ENCODE measurements around the gene RPGRIP1L.

The RPGRIP1L gene

DNA sequence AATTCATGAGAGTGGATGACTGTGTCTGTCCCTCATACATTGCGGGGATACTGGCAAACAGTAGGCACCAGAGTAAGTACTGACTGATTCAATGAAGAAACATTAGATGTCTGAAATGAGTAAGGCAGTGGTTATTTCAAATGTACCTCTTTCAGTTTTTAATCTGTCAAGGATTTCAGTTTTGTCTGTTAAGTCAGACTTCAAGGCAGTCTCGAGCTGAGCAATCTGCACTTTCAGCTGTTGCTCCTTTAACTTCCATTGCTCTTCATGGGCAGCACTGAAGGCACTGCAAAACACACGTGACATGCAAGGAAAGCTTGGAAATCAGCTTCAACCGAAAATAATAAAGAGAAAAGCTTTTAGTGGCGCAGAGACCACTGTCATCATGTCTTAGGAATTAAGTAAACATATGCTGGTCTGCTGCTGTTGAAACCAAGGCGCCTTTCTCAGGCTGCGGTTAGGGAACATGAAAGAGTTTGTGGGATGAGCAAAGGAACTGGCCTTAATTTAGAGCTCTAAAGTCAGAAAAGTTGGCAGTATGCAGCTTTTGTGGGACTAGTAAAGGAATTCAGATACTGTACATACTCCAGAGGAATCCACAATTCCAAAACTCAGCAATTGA is 38.8 kb downstream of the RPGRIP1L start:
- no peaks in the 10 kb centered on the region for H3K4me1 ChIP-seq
- no peaks in the 10 kb centered on the region for H3K27me3 ChIP-seq
- H3K4me3 ChIP-seq (ENCODE audit: low read depth, low read length) = no peak overlapping the region
- no peaks in the 10 kb centered on the region for H3K9me3 ChIP-seq
- TF ChIP-seq, protein P1, sequence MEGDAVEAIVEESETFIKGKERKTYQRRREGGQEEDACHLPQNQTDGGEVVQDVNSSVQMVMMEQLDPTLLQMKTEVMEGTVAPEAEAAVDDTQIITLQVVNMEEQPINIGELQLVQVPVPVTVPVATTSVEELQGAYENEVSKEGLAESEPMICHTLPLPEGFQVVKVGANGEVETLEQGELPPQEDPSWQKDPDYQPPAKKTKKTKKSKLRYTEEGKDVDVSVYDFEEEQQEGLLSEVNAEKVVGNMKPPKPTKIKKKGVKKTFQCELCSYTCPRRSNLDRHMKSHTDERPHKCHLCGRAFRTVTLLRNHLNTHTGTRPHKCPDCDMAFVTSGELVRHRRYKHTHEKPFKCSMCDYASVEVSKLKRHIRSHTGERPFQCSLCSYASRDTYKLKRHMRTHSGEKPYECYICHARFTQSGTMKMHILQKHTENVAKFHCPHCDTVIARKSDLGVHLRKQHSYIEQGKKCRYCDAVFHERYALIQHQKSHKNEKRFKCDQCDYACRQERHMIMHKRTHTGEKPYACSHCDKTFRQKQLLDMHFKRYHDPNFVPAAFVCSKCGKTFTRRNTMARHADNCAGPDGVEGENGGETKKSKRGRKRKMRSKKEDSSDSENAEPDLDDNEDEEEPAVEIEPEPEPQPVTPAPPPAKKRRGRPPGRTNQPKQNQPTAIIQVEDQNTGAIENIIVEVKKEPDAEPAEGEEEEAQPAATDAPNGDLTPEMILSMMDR (IDR thresholded peaks at IDR 0.05; ENCODE audit: low read depth, low read length) = no peak
- no peak for DNase-seq
- no peaks in the 10 kb centered on the region for H3K36me3 ChIP-seq

DNA sequence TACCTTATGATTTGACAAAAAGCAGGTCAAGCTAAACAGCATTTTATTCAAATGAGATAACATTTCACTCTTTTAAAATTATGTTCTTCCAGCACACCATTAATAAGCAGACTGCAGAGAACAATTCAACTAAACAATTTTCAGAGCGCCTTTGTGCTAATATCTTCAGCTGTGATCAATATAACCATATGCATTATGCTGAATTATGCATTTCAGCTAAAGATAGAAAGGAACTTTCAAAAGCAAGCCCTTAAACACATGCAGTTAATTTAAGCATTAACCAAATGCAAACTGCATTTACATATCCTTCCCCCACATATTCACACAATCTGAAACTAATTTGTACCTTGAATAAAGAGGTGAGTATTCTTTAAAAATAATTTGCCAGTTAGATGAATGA is 41.6 kb downstream of the RPGRIP1L start:
- DNase-seq = no peak
- H3K4me1 ChIP-seq = no peaks in the 10 kb centered on the region
- TF ChIP-seq, protein P1 (IDR thresholded peaks at IDR 0.05; ENCODE audit: low read depth, low read length) = no peak
- H3K36me3 ChIP-seq = no peaks in the 10 kb centered on the region
- H3K9me3 ChIP-seq = no peaks in the 10 kb centered on the region
- no peak overlapping the region for H3K4me3 ChIP-seq (ENCODE audit: low read depth, low read length)
- H3K27me3 ChIP-seq = no peaks in the 10 kb centered on the region

DNA sequence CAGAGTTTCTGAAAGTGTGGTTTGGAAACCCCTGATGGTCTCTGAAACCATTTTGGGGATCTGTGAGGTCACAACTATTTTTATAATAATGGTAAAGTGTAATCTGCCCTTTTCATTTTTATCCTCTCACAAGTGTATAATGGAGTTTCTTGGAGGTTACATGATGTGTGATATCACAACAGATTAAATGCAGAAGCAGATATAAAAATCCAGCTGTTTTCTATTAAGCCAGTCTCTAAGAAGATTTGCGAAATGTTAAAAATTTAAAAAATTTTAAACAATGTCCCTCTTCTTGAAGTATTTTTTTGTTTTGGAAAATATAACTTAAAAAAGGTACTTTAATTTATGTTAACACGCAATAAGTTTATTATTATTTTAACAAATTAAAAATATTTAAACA is 48.7 kb downstream of the RPGRIP1L start:
- no peak overlapping the region for H3K4me3 ChIP-seq (ENCODE audit: low read depth, low read length)
- H3K36me3 ChIP-seq = peaks cover 7% of the 10 kb centered on the region; the same call in 1 of the 2 replicates
- TF ChIP-seq, protein P1 (IDR thresholded peaks at IDR 0.05; ENCODE audit: low read depth, low read length) = no peak
- H3K27me3 ChIP-seq = no peaks in the 10 kb centered on the region
- no peak for DNase-seq
- no peaks in the 10 kb centered on the region for H3K4me1 ChIP-seq
- no peaks in the 10 kb centered on the region for H3K9me3 ChIP-seq

DNA sequence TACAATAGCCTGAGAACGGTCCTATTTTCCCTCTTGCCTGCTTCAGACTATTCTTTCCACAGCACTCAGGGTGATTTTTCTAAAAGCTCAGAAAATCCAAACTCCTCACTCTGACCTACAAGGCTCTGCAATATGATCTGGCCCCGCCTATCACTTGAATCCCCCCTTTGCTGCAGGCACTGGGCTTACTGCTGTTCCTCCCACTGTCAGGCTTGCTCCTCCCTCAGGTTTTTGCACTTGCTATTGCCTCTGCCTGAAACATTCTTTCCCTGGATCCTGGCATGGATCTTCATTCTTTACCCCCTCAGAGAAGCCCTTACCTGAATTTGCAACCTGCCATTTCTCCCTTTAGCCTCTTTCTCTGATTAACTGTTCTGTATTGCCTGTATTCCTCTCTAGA is 52.3 kb downstream of the RPGRIP1L start:
- no peak overlapping the region for H3K4me3 ChIP-seq (ENCODE audit: low read depth, low read length)
- H3K27me3 ChIP-seq = no peaks in the 10 kb centered on the region
- H3K4me1 ChIP-seq = no peaks in the 10 kb centered on the region
- TF ChIP-seq, protein P1 (IDR thresholded peaks at IDR 0.05; ENCODE audit: low read depth, low read length) = no peak
- no peaks in the 10 kb centered on the region for H3K9me3 ChIP-seq
- no peak for DNase-seq
- peaks cover 7% of the 10 kb centered on the region; the same call in 1 of the 2 replicates for H3K36me3 ChIP-seq

DNA sequence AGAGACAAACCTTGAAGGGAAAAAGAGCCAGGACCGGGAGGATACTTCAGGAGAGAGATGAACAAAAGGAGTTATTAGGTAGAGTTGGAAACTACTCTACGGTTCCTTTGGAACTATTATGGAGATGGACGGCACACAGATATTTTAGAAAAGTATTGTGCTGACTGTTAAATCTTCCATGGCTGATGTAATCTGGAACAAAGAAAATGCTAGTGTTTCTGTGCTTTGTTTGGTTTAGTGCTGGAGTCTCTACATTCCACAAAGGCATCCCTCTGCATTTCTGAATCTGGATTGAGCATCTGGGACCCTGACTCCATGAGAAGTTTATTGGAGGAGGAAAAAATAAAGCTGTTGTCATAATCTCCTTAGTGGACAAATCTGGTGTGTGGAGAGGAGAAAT is 57.2 kb downstream of the RPGRIP1L start:
- no peak overlapping the region for H3K4me3 ChIP-seq (ENCODE audit: low read depth, low read length)
- no peaks in the 10 kb centered on the region for H3K9me3 ChIP-seq
- TF ChIP-seq, protein P1 (IDR thresholded peaks at IDR 0.05; ENCODE audit: low read depth, low read length) = no peak
- H3K27me3 ChIP-seq = no peaks in the 10 kb centered on the region
- no peak for DNase-seq
- no peaks in the 10 kb centered on the region for H3K4me1 ChIP-seq
- H3K36me3 ChIP-seq = no peaks in the 10 kb centered on the region; the same call in 1 of the 2 replicates

DNA sequence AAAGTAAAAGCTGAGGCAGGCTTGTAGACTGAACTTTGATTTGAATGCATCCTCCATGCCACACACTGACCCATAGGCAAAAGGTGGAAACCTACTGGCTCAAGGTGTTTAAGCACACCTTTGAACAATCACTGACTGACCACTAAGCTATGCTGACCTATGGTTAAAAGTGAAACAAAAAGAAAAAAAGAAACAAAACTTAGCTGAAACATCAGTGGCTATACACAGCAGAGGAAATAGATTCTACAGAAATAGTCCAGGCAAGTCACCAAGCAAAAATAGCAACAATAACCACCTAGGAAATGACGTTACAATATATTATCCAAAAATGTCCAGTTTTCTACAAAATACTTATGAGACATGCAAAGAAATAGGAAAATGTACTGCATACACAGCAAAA is 60.2 kb downstream of the RPGRIP1L start:
- H3K4me3 ChIP-seq (ENCODE audit: low read depth, low read length) = no peak overlapping the region

More for the DNA sequence above, 60.2 kb downstream of the RPGRIP1L start:
- DNase-seq = no peak
- Histone ChIP-seq H3K36me3 (no peaks in the 10 kb centered on the region; the same call in 1 of the 2 replicates), H3K9me3 (no peaks in the 10 kb centered on the region), H3K27me3 (no peaks in the 10 kb centered on the region), H3K4me1 (no peaks in the 10 kb centered on the region)
- TF ChIP-seq, protein P1 (IDR thresholded peaks at IDR 0.05; ENCODE audit: low read depth, low read length) = no peak
